Cerebellar cortex (tissue), 1 donor: Measurements from ENCODE around the gene TIAM1.

Experiments used
- DNase-seq: peaks from one replicate; pipeline ENCODE4 v3.0.0-alpha.2; 2015; ENCODE audit warnings: low spot score

TIAM1 gene

GRCh38 chr21:31201144-31201543 lies 142.9 kb downstream of the TIAM1 start:
- DNase-seq = no peak

GRCh38 chr21:31198575-31198974 lies 145.5 kb downstream of the TIAM1 start:
- peak; percentile 75 for DNase-seq

- no peak for DNase-seq
Measured at GRCh38 chr21:31196724-31197123, 147.3 kb downstream of the TIAM1 start.

GRCh38 chr21:31195334-31196015 lies 148.6 kb downstream of the TIAM1 start:
- no peak for DNase-seq

- no peak for DNase-seq
Measured at GRCh38 chr21:31194510-31195293, 149.4 kb downstream of the TIAM1 start.

- DNase-seq = no peak
Measured at GRCh38 chr21:31193761-31194160, 150.3 kb downstream of the TIAM1 start.

GRCh38 chr21:31191553-31191952 lies 152.5 kb downstream of the TIAM1 start:
- no peak for DNase-seq

GRCh38 chr21:31190516-31190915 lies 153.5 kb downstream of the TIAM1 start:
- DNase-seq = no peak

- no peak for DNase-seq
Measured at GRCh38 chr21:31187499-31187898, 156.6 kb downstream of the TIAM1 start.

GRCh38 chr21:31186916-31187315 lies 157.1 kb downstream of the TIAM1 start:
- no peak for DNase-seq

- DNase-seq = peak; percentile 50
Measured at GRCh38 chr21:31185663-31186062, 158.4 kb downstream of the TIAM1 start.

GRCh38 chr21:31184876-31185275 lies 159.2 kb downstream of the TIAM1 start:
- DNase-seq = no peak

GRCh38 chr21:31184459-31184858 lies 159.6 kb downstream of the TIAM1 start:
- no peak for DNase-seq

GRCh38 chr21:31182231-31183140 lies 161.6 kb downstream of the TIAM1 start:
- no peak for DNase-seq

GRCh38 chr21:31181082-31181750 lies 162.8 kb downstream of the TIAM1 start:
- no peak for DNase-seq

GRCh38 chr21:31180256-31181081 lies 163.6 kb downstream of the TIAM1 start:
- peak; percentile 79 for DNase-seq

GRCh38 chr21:31176725-31177124 lies 167.3 kb downstream of the TIAM1 start:
- no peak for DNase-seq

- DNase-seq = no peak
Measured at GRCh38 chr21:31176080-31176551, 167.9 kb downstream of the TIAM1 start.

- peak; percentile 67 for DNase-seq
Measured at GRCh38 chr21:31173881-31174555, 170.0 kb downstream of the TIAM1 start.

- DNase-seq = no peak
Measured at GRCh38 chr21:31172328-31172727, 171.7 kb downstream of the TIAM1 start.
